Measurements from ENCODE around the gene FBXW8. TPM values are rescaled to one million over a fixed set of nuclear protein-coding genes. Genes with fewer than 3 reads are reported as not detected.
A peak's percentile ranks its signal among the peaks of the same experiment; 100 is the strongest.

Gene FBXW8
- total RNA-seq, 2 donors from 2014 or later = 3.1 to 7.4 TPM

GRCh38 chr12:116881325-116881876 is 29.3 kb upstream of the FBXW8 start, which contains the start of gene HRK:
TSS of gene HRK (minus strand) at chr12:116881441. CDS start at chr12:116881307, 134 bp downstream.
- H3K9me3 Mint-ChIP-seq = no peaks in the 10 kb centered on the region
- ATAC-seq (no peak), DNase-seq (ENCODE audit: low spot score in 2 of 2) (no peak)
- peaks cover 0 to 16% of the 10 kb centered on the region in 2 donors for H3K36me3 Mint-ChIP-seq
- no peak within 1 kb of the TSS for H3K27ac Mint-ChIP-seq

- no peak for ATAC-seq
- Mint-ChIP-seq H3K27ac (no peak overlapping the region), H3K36me3 (peaks cover 0 to 16% of the 10 kb centered on the region in 2 donors), H3K9me3 (no peaks in the 10 kb centered on the region)
- DNase-seq (ENCODE audit: low spot score in 2 of 2) = no peak
Observed at GRCh38 chr12:116881877-116882507, 28.8 kb upstream of the FBXW8 start.

GRCh38 chr12:116882742-116883141 is 28.0 kb upstream of the FBXW8 start:
- peaks cover 0 to 16% of the 10 kb centered on the region in 2 donors for H3K36me3 Mint-ChIP-seq
- DNase-seq (ENCODE audit: low spot score in 2 of 2) (no peak), ATAC-seq (peak; percentile 25 to 29)
- no peaks in the 10 kb centered on the region for H3K9me3 Mint-ChIP-seq
- H3K27ac Mint-ChIP-seq = no peak overlapping the region

- H3K27ac Mint-ChIP-seq = no peak overlapping the region
- peaks cover 0 to 14% of the 10 kb centered on the region in 2 donors for H3K36me3 Mint-ChIP-seq
- no peak for ATAC-seq
- no peak for DNase-seq (ENCODE audit: low spot score in 2 of 2)
- H3K9me3 Mint-ChIP-seq = peaks cover 0 to under 1% of the 10 kb centered on the region in 2 donors
Observed at GRCh38 chr12:116884871-116885270, 25.9 kb upstream of the FBXW8 start.

- Mint-ChIP-seq H3K27ac (no peak overlapping the region), H3K36me3 (peaks cover 0 to 8% of the 10 kb centered on the region in 2 donors), H3K9me3 (peaks cover 0 to 7% of the 10 kb centered on the region in 2 donors)
- no peak for ATAC-seq
- DNase-seq (ENCODE audit: low spot score in 2 of 2) = no peak
Observed at GRCh38 chr12:116885491-116885890, 25.3 kb upstream of the FBXW8 start.

- Mint-ChIP-seq H3K27ac (no peak overlapping the region), H3K36me3 (no peaks in the 10 kb centered on the region), H3K9me3 (peaks cover 0 to 10% of the 10 kb centered on the region in 2 donors)
- no peak for DNase-seq (ENCODE audit: low spot score in 2 of 2)
- ATAC-seq = no peak
Observed at GRCh38 chr12:116887244-116887643, 23.5 kb upstream of the FBXW8 start.

GRCh38 chr12:116887897-116888296 is 22.9 kb upstream of the FBXW8 start:
- Mint-ChIP-seq H3K27ac (no peak overlapping the region), H3K9me3 (peaks cover 0 to 10% of the 10 kb centered on the region in 2 donors), H3K36me3 (no peaks in the 10 kb centered on the region)
- no peak for DNase-seq (ENCODE audit: low spot score in 2 of 2)
- no peak for ATAC-seq

- ATAC-seq = no peak
- DNase-seq (ENCODE audit: low spot score in 2 of 2) = no peak
- H3K36me3 Mint-ChIP-seq = no peaks in the 10 kb centered on the region
- no peak overlapping the region for H3K27ac Mint-ChIP-seq
- H3K9me3 Mint-ChIP-seq = peaks cover 0 to 10% of the 10 kb centered on the region in 2 donors
Observed at GRCh38 chr12:116890330-116890729, 20.4 kb upstream of the FBXW8 start.

- Mint-ChIP-seq H3K9me3 (peaks cover 0 to 10% of the 10 kb centered on the region in 2 donors), H3K27ac (no peak overlapping the region), H3K36me3 (no peaks in the 10 kb centered on the region)
- ATAC-seq (no peak), DNase-seq (ENCODE audit: low spot score in 2 of 2) (no peak)
Observed at GRCh38 chr12:116891019-116891418, 19.7 kb upstream of the FBXW8 start.

GRCh38 chr12:116892349-116893140 is 18.2 kb upstream of the FBXW8 start:
- no peaks in the 10 kb centered on the region for H3K36me3 Mint-ChIP-seq
- peaks cover 0 to 10% of the 10 kb centered on the region in 2 donors for H3K9me3 Mint-ChIP-seq
- ATAC-seq (no peak), DNase-seq (ENCODE audit: low spot score in 2 of 2) (no peak)
- no peak overlapping the region for H3K27ac Mint-ChIP-seq

- no peaks in the 10 kb centered on the region for H3K36me3 Mint-ChIP-seq
- ATAC-seq = no peak
- peaks cover 0 to 9% of the 10 kb centered on the region in 2 donors for H3K9me3 Mint-ChIP-seq
- DNase-seq (ENCODE audit: low spot score in 2 of 2) = no peak
- H3K27ac Mint-ChIP-seq = no peak overlapping the region
Observed at GRCh38 chr12:116894913-116895312, 15.8 kb upstream of the FBXW8 start.

GRCh38 chr12:116896411-116896924 is 14.3 kb upstream of the FBXW8 start:
- Mint-ChIP-seq H3K36me3 (no peaks in the 10 kb centered on the region), H3K9me3 (no peaks in the 10 kb centered on the region), H3K27ac (no peak overlapping the region)
- DNase-seq (ENCODE audit: low spot score in 2 of 2) = no peak
- no peak for ATAC-seq

- ATAC-seq = no peak
- no peaks in the 10 kb centered on the region for H3K36me3 Mint-ChIP-seq
- H3K9me3 Mint-ChIP-seq = no peaks in the 10 kb centered on the region
- no peak overlapping the region for H3K27ac Mint-ChIP-seq
- no peak for DNase-seq (ENCODE audit: low spot score in 2 of 2)
Observed at GRCh38 chr12:116897476-116897875, 13.3 kb upstream of the FBXW8 start.

- Mint-ChIP-seq H3K27ac (no peak overlapping the region), H3K36me3 (no peaks in the 10 kb centered on the region), H3K9me3 (no peaks in the 10 kb centered on the region)
- no peak for DNase-seq (ENCODE audit: low spot score in 2 of 2)
- no peak for ATAC-seq
Observed at GRCh38 chr12:116898669-116899068, 12.1 kb upstream of the FBXW8 start.

- Mint-ChIP-seq H3K9me3 (no peaks in the 10 kb centered on the region), H3K27ac (no peak overlapping the region), H3K36me3 (no peaks in the 10 kb centered on the region)
- ATAC-seq (no peak), DNase-seq (ENCODE audit: low spot score in 2 of 2) (no peak)
Observed at GRCh38 chr12:116901612-116902011, 9.1 kb upstream of the FBXW8 start.

GRCh38 chr12:116903818-116904217 is 6.9 kb upstream of the FBXW8 start:
- DNase-seq (ENCODE audit: low spot score in 2 of 2) (no peak), ATAC-seq (no peak)
- H3K36me3 Mint-ChIP-seq = no peaks in the 10 kb centered on the region
- no peaks in the 10 kb centered on the region for H3K9me3 Mint-ChIP-seq
- peak overlapping the region in 1 of 2 donors; percentile 11 for H3K27ac Mint-ChIP-seq

- H3K27ac Mint-ChIP-seq = no peak overlapping the region
- ATAC-seq (no peak), DNase-seq (ENCODE audit: low spot score in 2 of 2) (no peak)
- H3K36me3 Mint-ChIP-seq = peaks cover 4 to 5% of the 10 kb centered on the region in 2 donors
- H3K9me3 Mint-ChIP-seq = peaks cover 0 to 4% of the 10 kb centered on the region in 2 donors
Observed at GRCh38 chr12:116906285-116906684, 4.5 kb upstream of the FBXW8 start.

All from activated naive CD4-positive, alpha-beta T cell treated with anti-CD3 and anti-CD28 coated beads, Interleukin-2, amount 50 U/mL, for 72 hours (primary cell).